H1 (cell line): Measurements from ENCODE around the gene TDRD12. TPM values are rescaled to one million over a fixed set of nuclear protein-coding genes. Genes with fewer than 3 reads are reported as not detected.
A peak's percentile ranks its signal among the peaks of the same experiment; 100 is the strongest.

Source experiments
- CTCF ChIA-PET: fragments of 300-600 bp; sonication (Branson Sonifier 250); formaldehyde crosslinking; loops from one replicate; lab custom pipeline; 2021; ENCODE audit not compliant: partially characterized antibody; lab: Charles Lee
- POLR2A ChIA-PET: fragments of 300-600 bp; sonication (Branson Sonifier 250); formaldehyde crosslinking; loops from one replicate; lab custom pipeline; 2021; ENCODE audit warnings: inconsistent platforms; ENCODE audit not compliant: partially characterized antibody; lab: Charles Lee
- DNase-seq, 2 experiments: peaks; one replicate each; pipeline versions ENCODE4 v3.0.0 to v3.0.0-alpha.2; 2010 to 2022; ENCODE audit warnings: low spot score in 2 of 2, low read depth in 1 of 2, mixed read lengths in 1 of 2
- FAIRE-seq: peaks from 2 replicates; lab custom pipeline; 2011; peaks lifted over from hg19 to GRCh38; lab: Jason Lieb, UNC
- H2AFZ ChIP-seq: 2 replicates; pipeline ENCODE4 v1.8.1; 2012; ENCODE audit warnings: low read length, inconsistent platforms
- H2AK5ac ChIP-seq: 2 replicates; pipeline ENCODE4 v1.6.1; 2013; ENCODE audit warnings: low read depth, low read length
- H2BK120ac ChIP-seq: replicated peaks from 2 replicates; pipeline ENCODE3; 2013; ENCODE audit warnings: low read depth, low read length, inconsistent platforms
- H2BK12ac ChIP-seq: 2 replicates; pipeline ENCODE4 v1.6.1; 2013; ENCODE audit warnings: low read depth, low read length
- H2BK15ac ChIP-seq: 2 replicates; pipeline ENCODE4 v1.6.1; 2013; ENCODE audit warnings: low read length
- H2BK20ac ChIP-seq: 2 replicates; pipeline ENCODE4 v1.6.1; 2013; ENCODE audit warnings: low read length
- H2BK5ac ChIP-seq: 2 replicates; pipeline ENCODE4 v1.6.1; 2013; ENCODE audit warnings: low read depth, low read length
- H3K14ac ChIP-seq: 2 replicates; pipeline ENCODE4 v1.6.1; 2013; ENCODE audit warnings: inconsistent platforms; ENCODE audit not compliant: insufficient read length
- H3K18ac ChIP-seq: 2 replicates; pipeline ENCODE4 v1.6.1; 2013; ENCODE audit warnings: low read length; ENCODE audit errors: extremely low read depth
- H3K23ac ChIP-seq: 2 replicates; pipeline ENCODE4 v1.6.1; 2013; ENCODE audit warnings: inconsistent platforms; ENCODE audit not compliant: insufficient read length
- H3K23me2 ChIP-seq: 2 replicates; pipeline ENCODE4 v1.6.1; 2013; ENCODE audit warnings: low read depth, low read length
- H3K27ac ChIP-seq: 2 replicates; pipeline ENCODE4 v1.6.1; 2011; ENCODE audit warnings: low read depth, low read length, inconsistent platforms
- H3K27me3 ChIP-seq, 4 experiments: replicated peaks in 1 of 4; 1 replicate in 1 of 4; 2 replicates in 3 of 4; pipeline versions ENCODE4 v1.6.1 to v1.8.1; 2011 to 2013; ENCODE audit warnings: low read length in 3 of 4, mild to moderate bottlenecking in 3 of 4, inconsistent platforms in 2 of 4, mixed read lengths in 2 of 4, moderate library complexity in 1 of 4; ENCODE audit not compliant: control insufficient read depth in 3 of 4, insufficient read depth in 3 of 4; ENCODE audit errors: extremely low read depth in 1 of 4
- H3K36me3 ChIP-seq, 4 experiments: 2 replicates each; pipeline versions ENCODE4 v1.6.1 to v1.8.1; 2011 to 2013; ENCODE audit warnings: mild to moderate bottlenecking in 4 of 4, low read length in 3 of 4, moderate library complexity in 2 of 4, control low read depth in 1 of 4, inconsistent platforms in 1 of 4; ENCODE audit not compliant: insufficient read depth in 4 of 4, control insufficient read depth in 2 of 4
- H3K4ac ChIP-seq: replicated peaks from 2 replicates; pipeline ENCODE3; 2013; ENCODE audit warnings: low read length, low read depth, mixed read lengths, inconsistent platforms; ENCODE audit not compliant: insufficient read length
- H3K4me1 ChIP-seq, 4 experiments: replicated peaks in 1 of 4; 1 replicate in 1 of 4; 2 replicates in 3 of 4; pipeline versions ENCODE4 v1.6.1 to v1.8.1; 2011 to 2013; ENCODE audit warnings: low read length in 3 of 4, inconsistent platforms in 2 of 4, mixed read lengths in 1 of 4; ENCODE audit not compliant: insufficient read depth in 4 of 4, control insufficient read depth in 3 of 4
- H3K4me2 ChIP-seq, 2 experiments: 2 replicates each; pipeline versions ENCODE4 v1.6.1 to v1.8.1; 2011 to 2013; ENCODE audit warnings: low read depth in 2 of 2, low read length in 2 of 2, control low read depth in 1 of 2, inconsistent platforms in 1 of 2, mild to moderate bottlenecking in 1 of 2; ENCODE audit not compliant: insufficient read depth in 1 of 2
- H3K4me3 ChIP-seq, 4 experiments: fragments of 200-600, 300-600 bp in 1 of 4; sonication (generic), shearing (Covaris generic), sonication (Bioruptor Twin) in 1 of 4; 2 replicates each; pipeline versions ENCODE4 v1.5.1 to v1.8.1; 2011 to 2016; ENCODE audit warnings: low read length in 4 of 4, low read depth in 3 of 4, control low read depth in 2 of 4, inconsistent platforms in 2 of 4, mild to moderate bottlenecking in 2 of 4, mixed read lengths in 1 of 4, moderate library complexity in 1 of 4; ENCODE audit not compliant: insufficient read depth in 2 of 4; ENCODE audit errors: extremely low read depth in 1 of 4
- H3K56ac ChIP-seq: replicated peaks from 2 replicates; pipeline ENCODE3; 2013; ENCODE audit warnings: low read depth, mild to moderate bottlenecking, mixed read lengths, low read length, inconsistent platforms; ENCODE audit not compliant: insufficient read length
- H3K79me1 ChIP-seq: 2 replicates; pipeline ENCODE4 v1.6.1; 2013; ENCODE audit warnings: low read depth, low read length, control low read depth
- H3K79me2 ChIP-seq, 2 experiments: 2 replicates each; pipeline versions ENCODE4 v1.6.1 to v1.8.1; 2012 to 2013; ENCODE audit warnings: low read length in 2 of 2, mild to moderate bottlenecking in 2 of 2, inconsistent platforms in 1 of 2; ENCODE audit not compliant: insufficient read depth in 2 of 2, control insufficient read depth in 1 of 2
- H3K9ac ChIP-seq, 4 experiments: replicated peaks in 1 of 4; 1 replicate in 1 of 4; 2 replicates in 3 of 4; pipeline versions ENCODE4 v1.6.1 to v1.8.1; 2011 to 2013; ENCODE audit warnings: low read depth in 3 of 4, low read length in 3 of 4, control low read depth in 2 of 4, mild to moderate bottlenecking in 2 of 4, moderate library complexity in 2 of 4, inconsistent platforms in 1 of 4; ENCODE audit errors: extremely low read depth in 1 of 4
- H3K9me3 ChIP-seq, 2 experiments: 2 replicates each; pipeline versions ENCODE4 v1.6.1 to v1.8.1; 2012 to 2013; ENCODE audit warnings: mild to moderate bottlenecking in 2 of 2, moderate library complexity in 2 of 2, control low read depth in 1 of 2, inconsistent platforms in 1 of 2, low read depth in 1 of 2, low read length in 1 of 2, mixed read lengths in 1 of 2; ENCODE audit not compliant: insufficient read depth in 2 of 2
- H4K20me1 ChIP-seq, 2 experiments: replicated peaks in 1 of 2; 2 replicates each; pipeline versions ENCODE3 to v1.8.1; 2011 to 2013; ENCODE audit warnings: inconsistent platforms in 2 of 2, low read length in 2 of 2, mild to moderate bottlenecking in 1 of 2; ENCODE audit not compliant: insufficient read depth in 2 of 2, control insufficient read depth in 1 of 2
- H4K5ac ChIP-seq: 2 replicates; pipeline ENCODE4 v1.6.1; 2013; ENCODE audit warnings: low read length, low read depth, mixed read lengths, inconsistent platforms; ENCODE audit not compliant: insufficient read length
- H4K8ac ChIP-seq: 2 replicates; pipeline ENCODE4 v1.8.0; 2013; ENCODE audit warnings: mild to moderate bottlenecking, moderate library complexity, low read length, inconsistent platforms; ENCODE audit not compliant: insufficient read depth; ENCODE audit errors: extremely low read depth
- H4K91ac ChIP-seq: replicated peaks from 2 replicates; pipeline ENCODE3; 2013; ENCODE audit warnings: low read length, mixed read lengths, inconsistent platforms; ENCODE audit not compliant: insufficient read length
- POLR2A ChIP-seq, 2 experiments: IDR thresholded peaks; 1 replicate in 1 of 2; 2 replicates in 1 of 2; pipeline ENCODE4 v1.6.1; 2011; ENCODE audit warnings: low read depth in 2 of 2, low read length in 2 of 2, mild to moderate bottlenecking in 2 of 2; ENCODE audit errors: control extremely low read depth in 1 of 2
- RAD21 ChIP-seq, 2 experiments: IDR thresholded peaks in 1 of 2; conservative IDR thresholded peaks in 1 of 2; 2 replicates each; pipeline ENCODE4 v1.6.1; 2011; ENCODE audit warnings: low read depth in 2 of 2, low read length in 2 of 2, improper control_type of control experiment in 1 of 2, inconsistent platforms in 1 of 2, mild to moderate bottlenecking in 1 of 2, moderate library complexity in 1 of 2
- SIRT6 ChIP-seq: IDR thresholded peaks from one replicate; pipeline ENCODE4 v1.7.1; 2012; ENCODE audit warnings: low read length, inconsistent platforms
- SUZ12 ChIP-seq: fragments of 200-600 bp; sonication (generic); IDR thresholded peaks from 2 replicates; pipeline ENCODE4 v1.6.1; 2012; ENCODE audit warnings: mild to moderate bottlenecking, inconsistent platforms, low read length, moderate library complexity, mixed read lengths
- WGBS, 2 experiments: shearing (Covaris generic) in 1 of 2; methylation state at CpG; one replicate each; pipeline versions ENCODE4 v1.1.6 to v1.1.7; 2013 to 2015; ENCODE audit warnings: low lambda C conversion rate in 2 of 2, mixed read lengths in 2 of 2, inconsistent platforms in 1 of 2, low coverage in 1 of 2, missing lambda C conversion rate in 1 of 2; ENCODE audit not compliant: insufficient replicate concordance in 2 of 2, insufficient coverage in 1 of 2, insufficient read length in 1 of 2; ENCODE audit errors: extremely low coverage in 1 of 2, missing lambda C conversion rate in 1 of 2; 5-methylcytosine and 5-hydroxymethylcytosine counted together
- polyA plus RNA-seq, 7 experiments: library from polyadenylated mRNA; depleted of rRNA in 3 of 7; stranded (reverse) in 5 of 7; unstranded in 2 of 7; fragments of >200 nt in 5 of 7; fragments of 200-250 nt in 2 of 7; gene quantifications; 1 replicate in 5 of 7; 2 replicates in 1 of 7; 4 replicates in 1 of 7; pipeline versions ENCODE4 v1.2.1 to v1.2.3, GENCODE V29; 2011 to 2013; ENCODE audit warnings: missing spikeins in 2 of 7, mixed read lengths in 2 of 7
- total RNA-seq: library from RNA; stranded (reverse); fragmentation: NEBNext Ultra II Directional; extraction: Animal tissue kit (Norgen Biotek cat#: 25700); gene quantifications from 2 replicates; pipeline ENCODE4 v1.2.1, GENCODE V29; 2021

TDRD12 gene
- total and polyA plus RNA-seq, 2 of the 8 experiments (the other 6 are each of a cell fraction or from before 2014, with no cell fraction given) = 0.39 to 0.88 TPM

- no peak for FAIRE-seq
- Histone ChIP-seq H3K79me2 (peaks cover 0 to 25% of the 10 kb centered on the region in 2 experiments; a peak in 2 of 4 replicates), H3K27me3 (peaks cover 20 to 33% (median 26%) of the 10 kb centered on the region in 4 experiments), H3K56ac (no peak overlapping the region), H4K5ac (no peak overlapping the region), H2AFZ (no peak overlapping the region), H3K4me1 (peaks cover 8 to 16% (median 11%) of the 10 kb centered on the region in 4 experiments; a peak in 6 of 7 replicates), H3K9ac (no peak overlapping the region), H2BK120ac (no peak overlapping the region), H3K36me3 (peaks cover 0 to 6% (median 0%) of the 10 kb centered on the region in 4 experiments; a peak in 1 of 8 replicates), H2AK5ac (no peak overlapping the region), H2BK5ac (no peak overlapping the region), H2BK20ac (no peak overlapping the region), H4K91ac (no peak overlapping the region), H2BK12ac (no peak overlapping the region), H3K14ac (no peak overlapping the region), H4K8ac (peak overlapping the region; percentile 82; the same call in 1 of the 2 replicates), H3K23ac (no peak overlapping the region), H3K9me3 (no peaks in the 10 kb centered on the region; a peak in 1 of 4 replicates), H3K27ac (no peak overlapping the region), H3K4me2 (peak overlapping the region; percentile 80 to 91), H2BK15ac (no peak overlapping the region), H3K79me1 (peaks cover 13% of the 10 kb centered on the region), H3K4ac (no peak overlapping the region), H3K23me2 (peaks cover 14% of the 10 kb centered on the region; the same call in 1 of the 2 replicates), H3K18ac (no peak overlapping the region; the same call in 1 of the 2 replicates), H4K20me1 (peaks cover 10 to 16% of the 10 kb centered on the region in 2 experiments), H3K4me3 (peak overlapping the region in 3 of 4 experiments; percentile 27 to 91 (median 36); a peak in 6 of 8 replicates)
- POLR2A ChIA-PET = interaction anchor here (0.7 to 2.8 kb wide), 3 partner anchors 10 to 271 kb away, joined by 3 to 12 read pairs (median 4); partner anchors contain the start of genes DPY19L3 and NUDT19
- TF ChIP-seq SUZ12 (peak; percentile 58; the same call in 1 of the 2 replicates), SIRT6 (no peak), RAD21 (IDR thresholded peaks at IDR 0.05 in 1 of 2, conservative IDR thresholded peaks at IDR 0.05 in 1 of 2; ENCODE audit: low read depth in 2 of 2, low read length in 2 of 2) (no peak), POLR2A (IDR thresholded peaks at IDR 0.05; ENCODE audit: control extremely low read depth in 1 of 2, low read depth in 2 of 2, low read length in 2 of 2) (no peak)
- no peak for DNase-seq
- WGBS, 2 experiments = 33% methylated on average over 28 of the region's 33 CpGs; no CpG with 5 or more reads in 1 of the 2 experiments
- CTCF ChIA-PET = interaction anchor here (0.5 to 1.6 kb wide), 5 partner anchors 9 to 683 kb away, joined by 3 to 4 read pairs (median 4); no protein-coding TSS in a partner anchor
These were observed 42.6 kb upstream of the TDRD12 start for GRCh38 chr19:32676895-32677359.
